GM23338 (cell line): ENCODE results near the gene MEGF9. TPM values are rescaled to one million over a fixed set of nuclear protein-coding genes. Genes with fewer than 3 reads are reported as not detected.

Source experiments
- ATAC-seq: fragments of 200-7000 bp; cut with Tn5 transposase; 3 replicates; pipeline ENCODE4 v1.9.1; 2020
- DNase-seq: peaks from one replicate; pipeline ENCODE4 v3.0.0-alpha.2; 2015; ENCODE audit warnings: low spot score
- H2AFZ ChIP-seq: fragments of 200-600 bp; sonication (generic); 2 replicates; pipeline ENCODE4 v1.8.0; 2016; ENCODE audit warnings: antibody characterized with exemption, mild to moderate bottlenecking, moderate library complexity
- H3F3A ChIP-seq: fragments of 200-600 bp; sonication (generic); replicated peaks from 2 replicates; pipeline ENCODE4 v1.8.0; 2017; ENCODE audit warnings: antibody characterized with exemption, mixed run types, low read depth
- H3K27ac ChIP-seq: fragments of 200-600 bp; sonication (generic); 2 replicates; pipeline ENCODE4 v1.6.1; 2016; ENCODE audit warnings: low read depth
- H3K27me3 ChIP-seq: fragments of 200-600 bp; sonication (generic); 2 replicates; pipeline ENCODE4 v1.8.0; 2016; ENCODE audit warnings: mild to moderate bottlenecking, mixed run types, moderate library complexity; ENCODE audit not compliant: insufficient read depth
- H3K36me3 ChIP-seq: fragments of 200-600 bp; sonication (generic); 2 replicates; pipeline ENCODE4 v1.8.0; 2016; ENCODE audit warnings: mild to moderate bottlenecking; ENCODE audit not compliant: insufficient read depth
- H3K4me1 ChIP-seq: fragments of 200-600 bp; sonication (generic); 2 replicates; pipeline ENCODE4 v1.8.0; 2016; ENCODE audit warnings: mild to moderate bottlenecking, moderate library complexity; ENCODE audit not compliant: insufficient read depth
- H3K4me2 ChIP-seq: fragments of 200-600 bp; sonication (generic); 2 replicates; pipeline ENCODE4 v1.7.1; 2017; ENCODE audit warnings: mixed run types
- H3K4me3 ChIP-seq: fragments of 200-600 bp; sonication (generic); 2 replicates; pipeline ENCODE4 v1.6.1; 2016; ENCODE audit warnings: mixed run types
- H3K79me2 ChIP-seq: fragments of 200-600 bp; sonication (generic); replicated peaks from 2 replicates; pipeline ENCODE4 v1.8.0; 2017; ENCODE audit warnings: mild to moderate bottlenecking; ENCODE audit not compliant: insufficient read depth
- H3K9me2 ChIP-seq: fragments of 200-600 bp; sonication (generic); 2 replicates; pipeline ENCODE4 v1.8.0; 2017; ENCODE audit not compliant: insufficient read depth
- H4K20me1 ChIP-seq: fragments of 200-600 bp; sonication (generic); replicated peaks from 2 replicates; pipeline ENCODE4 v1.8.0; 2017; ENCODE audit warnings: mild to moderate bottlenecking; ENCODE audit not compliant: insufficient read depth
- H3K27ac Mint-ChIP-seq: 2 replicates; pipeline ENCODE4 v1.8.0; 2020; ENCODE audit warnings: inconsistent platforms, mild to moderate bottlenecking, moderate library complexity, mixed read lengths
- H3K27me3 Mint-ChIP-seq: 3 replicates; pipeline ENCODE4 v1.8.0; 2022; ENCODE audit warnings: low read depth, mild to moderate bottlenecking, moderate library complexity, mixed read lengths, inconsistent platforms; ENCODE audit not compliant: insufficient read depth, poor library complexity
- H3K36me3 Mint-ChIP-seq: 3 replicates; pipeline ENCODE4 v1.8.0; 2021; ENCODE audit warnings: low read depth, mild to moderate bottlenecking, inconsistent platforms, moderate library complexity, mixed read lengths
- H3K4me1 Mint-ChIP-seq: 3 replicates; pipeline ENCODE4 v1.8.0; 2020; ENCODE audit warnings: mild to moderate bottlenecking, inconsistent platforms, mixed read lengths
- H3K4me3 Mint-ChIP-seq: 3 replicates; pipeline ENCODE4 v1.8.0; 2021; ENCODE audit warnings: moderate library complexity, mild to moderate bottlenecking, inconsistent platforms, mixed read lengths
- H3K9me3 Mint-ChIP-seq: 3 replicates; pipeline ENCODE4 v1.8.0; 2020; ENCODE audit warnings: moderate library complexity, mild to moderate bottlenecking, inconsistent platforms, mixed read lengths
- CREB1 ChIP-seq: fragments of 250-450 bp; sonication (Bioruptor Pico); IDR thresholded peaks from 2 replicates; pipeline ENCODE4 v1.5.0; 2020; ENCODE audit warnings: low read depth, mild to moderate bottlenecking, moderate library complexity
- ETS1 ChIP-seq: IDR thresholded peaks from 2 replicates; pipeline ENCODE4 v1.6.1; 2016; ENCODE audit warnings: antibody characterized with exemption
- EZH2 ChIP-seq: fragments of 200-600 bp; sonication (generic); IDR thresholded peaks from one replicate; pipeline ENCODE4 v1.8.0; 2017; ENCODE audit warnings: antibody characterized with exemption, mild to moderate bottlenecking, low read depth; ENCODE audit not compliant: unreplicated experiment
- EZH2phosphoT487 ChIP-seq: fragments of 200-600 bp; sonication (generic); IDR thresholded peaks from one replicate; pipeline ENCODE4 v1.8.1; 2018; ENCODE audit warnings: antibody characterized with exemption; ENCODE audit not compliant: unreplicated experiment
- JUNB ChIP-seq: IDR thresholded peaks from one replicate; pipeline ENCODE4 v1.6.1; 2016; ENCODE audit warnings: antibody characterized with exemption; ENCODE audit not compliant: unreplicated experiment
- NANOG ChIP-seq: IDR thresholded peaks from 2 replicates; pipeline ENCODE4 v1.6.1; 2016; ENCODE audit warnings: antibody characterized with exemption, borderline replicate concordance
- POLR2AphosphoS5 ChIP-seq: IDR thresholded peaks from 2 replicates; pipeline ENCODE4 v1.6.1; 2016; ENCODE audit warnings: antibody characterized with exemption, low read depth
- REST ChIP-seq: IDR thresholded peaks from one replicate; pipeline ENCODE4 v1.6.1; 2018; ENCODE audit warnings: antibody characterized with exemption; ENCODE audit not compliant: unreplicated experiment
- STAT1 ChIP-seq: IDR thresholded peaks from one replicate; pipeline ENCODE4 v1.6.1; 2016; ENCODE audit warnings: antibody characterized with exemption; ENCODE audit not compliant: unreplicated experiment
- ZNF462 ChIP-seq: fragments of 250-450 bp; sonication (Bioruptor Pico); IDR thresholded peaks from 2 replicates; pipeline ENCODE4 v1.5.0; 2020; ENCODE audit warnings: mild to moderate bottlenecking, moderate library complexity
- polyA plus RNA-seq: library from polyadenylated mRNA; unstranded; fragments of >200 nt; fragmentation: Nextera tagmentation; extraction: Ambion mirVana; gene quantifications from 2 replicates; pipeline ENCODE4 v1.2.1, GENCODE V29; 2016
- total RNA-seq: library from RNA; depleted of rRNA; stranded (reverse); fragments of >200 nt; shearing (Covaris generic); gene quantifications from 2 replicates; pipeline ENCODE4 v1.2.3, GENCODE V29; 2014

MEGF9 gene
- total and polyA plus RNA-seq, 2 experiments from 2014 or later: 0.87 to 1.6 TPM

- no peak for TF ChIP-seq EZH2phosphoT487
- no peak for TF ChIP-seq ETS1
- TF ChIP-seq JUNB: no peak
- no peak for TF ChIP-seq CREB1 (CRISPR knock-in tag)
- TF ChIP-seq NANOG: no peak
- TF ChIP-seq EZH2: no peak
Measured at GRCh38 chr9:120680579-120680978, 33.7 kb downstream of the MEGF9 start (continued).

- Mint-ChIP-seq H3K4me3 (no peak overlapping the region), H3K4me1 (no peaks in the 10 kb centered on the region), H3K27me3 (no peaks in the 10 kb centered on the region), H3K9me3 (no peaks in the 10 kb centered on the region), H3K36me3 (no peaks in the 10 kb centered on the region), H3K27ac (no peak overlapping the region)
- Histone ChIP-seq H2AFZ (no peak overlapping the region), H3K4me1 (no peaks in the 10 kb centered on the region), H3K4me2 (no peak overlapping the region), H3K4me3 (no peak overlapping the region), H3K79me2 (no peaks in the 10 kb centered on the region), H3K27me3 (peaks cover 13% of the 10 kb centered on the region; the same call in 1 of the 2 replicates), H3K27ac (no peak overlapping the region), H4K20me1 (peaks cover under 1% of the 10 kb centered on the region; the same call in 1 of the 2 replicates), H3F3A (no peaks in the 10 kb centered on the region), H3K9me2 (no peaks in the 10 kb centered on the region), H3K36me3 (no peaks in the 10 kb centered on the region)
- no peak for TF ChIP-seq STAT1
- ATAC-seq (no peak), DNase-seq (no peak)
Measured at GRCh38 chr9:120680161-120680560, 34.1 kb downstream of the MEGF9 start.

- no peaks in the 10 kb centered on the region for H3K79me2 ChIP-seq
- DNase-seq (no peak), ATAC-seq (no peak)
- no peak overlapping the region for H2AFZ ChIP-seq
- H4K20me1 ChIP-seq: no peaks in the 10 kb centered on the region; the same call in 1 of the 2 replicates
- no peaks in the 10 kb centered on the region for H3K27me3 ChIP-seq
- no peak overlapping the region for H3K4me3 ChIP-seq
- no peak overlapping the region for H3K4me2 ChIP-seq
- H3F3A ChIP-seq: no peaks in the 10 kb centered on the region
- H3K9me3 Mint-ChIP-seq: no peaks in the 10 kb centered on the region
- H3K9me2 ChIP-seq: no peaks in the 10 kb centered on the region
- no peaks in the 10 kb centered on the region for H3K27me3 Mint-ChIP-seq
- no peaks in the 10 kb centered on the region for H3K4me1 Mint-ChIP-seq
- no peak overlapping the region for H3K27ac ChIP-seq
- no peaks in the 10 kb centered on the region for H3K36me3 Mint-ChIP-seq
- no peaks in the 10 kb centered on the region for H3K4me1 ChIP-seq
- no peak overlapping the region for H3K4me3 Mint-ChIP-seq
- H3K27ac Mint-ChIP-seq: no peak overlapping the region
- no peaks in the 10 kb centered on the region for H3K36me3 ChIP-seq
- TF ChIP-seq REST: no peak
- TF ChIP-seq NANOG: no peak
- TF ChIP-seq POLR2AphosphoS5: no peak
- no peak for TF ChIP-seq ZNF462 (CRISPR knock-in tag)
- no peak for TF ChIP-seq EZH2
- TF ChIP-seq EZH2phosphoT487: no peak
Measured at GRCh38 chr9:120677965-120678364, 36.3 kb downstream of the MEGF9 start.
